Tibial artery (tissue), 4 donors: ENCODE data around the gene FREM1.

Experiments used
- DNase-seq, 2 donors: peaks; one replicate each; pipeline ENCODE4 v3.0.0-alpha.2; 2019
- H3K27ac ChIP-seq, 2 donors: fragments of 200-600 bp; sonication (generic) in 1 of 2; 1 replicate in 1 of 2; 2 replicates in 1 of 2; pipeline ENCODE4 v1.5.1; 2018 to 2019; ENCODE audit warnings: mild to moderate bottlenecking in 1 of 2
- H3K27me3 ChIP-seq, 2 donors: fragments of 200-600 bp; sonication (generic) in 1 of 2; one replicate each; pipeline versions ENCODE4 v1.5.1 to v1.6.0; 2016 to 2019
- H3K36me3 ChIP-seq, 3 donors: fragments of 200-600 bp; sonication (generic) in 2 of 3; one replicate each; pipeline ENCODE4 v1.5.1; 2016 to 2019; ENCODE audit warnings: mild to moderate bottlenecking in 2 of 3
- H3K4me1 ChIP-seq, 4 donors: fragments of 200-600 bp; sonication (generic) in 2 of 4; 1 replicate in 3 of 4; 2 replicates in 1 of 4; pipeline ENCODE4 v1.5.1; 2016 to 2019
- H3K4me3 ChIP-seq, 2 donors: fragments of 200-600 bp; sonication (generic) in 1 of 2; 1 replicate in 1 of 2; 2 replicates in 1 of 2; pipeline ENCODE4 v1.5.1; 2018 to 2019; ENCODE audit warnings: mild to moderate bottlenecking in 2 of 2
- H3K9me3 ChIP-seq, 3 donors: fragments of 200-600 bp; sonication (generic) in 1 of 3; one replicate each; pipeline ENCODE4 v1.5.1; 2016 to 2019
- CTCF ChIP-seq, 2 experiments: fragments of 200-600 bp in 1 of 2; fragments of 450-650 bp in 1 of 2; IDR thresholded peaks; one replicate each; pipeline ENCODE4 v1.5.1; 2017 to 2019; ENCODE audit warnings: antibody characterized with exemption in 2 of 2, mild to moderate bottlenecking in 1 of 2, moderate library complexity in 1 of 2
- intact Hi-C: fragments of 100-400 bp; cut with DNase I; formaldehyde crosslinking; loops from one replicate; pipeline ENCODE4 v1.15.0; 2023; ENCODE audit warnings: low total_unique reads

FREM1 gene

GRCh38 chr9:14935106-14935751 lies 25.0 kb upstream of the FREM1 start:
- intact Hi-C loops = no loop called here
- peaks cover 0 to 3% (median 0%) of the 10 kb centered on the region in 4 donors for H3K4me1 ChIP-seq
- H3K27me3 ChIP-seq = no peaks in the 10 kb centered on the region
- TF ChIP-seq CTCF (IDR thresholded peaks at IDR 0.05) = no peak
- no peak for DNase-seq
- no peaks in the 10 kb centered on the region for H3K36me3 ChIP-seq
- H3K27ac ChIP-seq = no peak overlapping the region
- H3K9me3 ChIP-seq = no peaks in the 10 kb centered on the region
- H3K4me3 ChIP-seq = no peak overlapping the region

- Histone ChIP-seq H3K4me3 (no peak overlapping the region), H3K36me3 (no peaks in the 10 kb centered on the region), H3K27me3 (no peaks in the 10 kb centered on the region), H3K4me1 (peaks cover 0 to 3% (median 0%) of the 10 kb centered on the region in 4 donors), H3K27ac (no peak overlapping the region), H3K9me3 (no peaks in the 10 kb centered on the region)
- DNase-seq = no peak
- intact Hi-C loops = no loop called here
- TF ChIP-seq CTCF (IDR thresholded peaks at IDR 0.05) = no peak
These were observed 22.4 kb upstream of the FREM1 start for GRCh38 chr9:14932641-14933040.

- TF ChIP-seq CTCF (IDR thresholded peaks at IDR 0.05) = no peak
- intact Hi-C loops = no loop called here
- no peak overlapping the region for H3K27ac ChIP-seq
These were observed 22.0 kb upstream of the FREM1 start for GRCh38 chr9:14932231-14932630.

GRCh38 chr9:14926941-14927624 lies 16.9 kb upstream of the FREM1 start:
- Histone ChIP-seq H3K9me3 (no peaks in the 10 kb centered on the region), H3K27me3 (no peaks in the 10 kb centered on the region), H3K27ac (no peak overlapping the region), H3K36me3 (no peaks in the 10 kb centered on the region), H3K4me3 (no peak overlapping the region), H3K4me1 (peaks cover 0 to 5% (median 2%) of the 10 kb centered on the region in 4 donors)
- TF ChIP-seq CTCF (IDR thresholded peaks at IDR 0.05) = no peak
- intact Hi-C loops = no loop called here
- no peak for DNase-seq

More at GRCh38 chr9:14932231-14932630, 22.0 kb upstream of the FREM1 start:
- DNase-seq = no peak
- peaks cover 0 to 3% (median 0%) of the 10 kb centered on the region in 4 donors for H3K4me1 ChIP-seq
- H3K4me3 ChIP-seq = no peak overlapping the region
- no peaks in the 10 kb centered on the region for H3K36me3 ChIP-seq
- H3K27me3 ChIP-seq = no peaks in the 10 kb centered on the region
- no peaks in the 10 kb centered on the region for H3K9me3 ChIP-seq

GRCh38 chr9:14924230-14925219 lies 14.3 kb upstream of the FREM1 start:
- intact Hi-C loops = loop anchor here (2.0 kb wide), 1 partner anchor 72 kb away; no protein-coding TSS in a partner anchor
- DNase-seq = no peak
- peaks cover 0 to 5% (median 2%) of the 10 kb centered on the region in 4 donors for H3K4me1 ChIP-seq
- no peaks in the 10 kb centered on the region for H3K36me3 ChIP-seq
- H3K9me3 ChIP-seq = no peaks in the 10 kb centered on the region
- H3K27ac ChIP-seq = peak overlapping the region in 1 of 2 donors; percentile 27
- no peaks in the 10 kb centered on the region for H3K27me3 ChIP-seq
- H3K4me3 ChIP-seq = peak overlapping the region; percentile 25 to 28
- TF ChIP-seq CTCF (IDR thresholded peaks at IDR 0.05) = no peak
